ENCODE measurements around the gene ADAMTS19. TPM values are rescaled to one million over a fixed set of nuclear protein-coding genes. Genes with fewer than 3 reads are reported as not detected.

The ADAMTS19 gene, protein sequence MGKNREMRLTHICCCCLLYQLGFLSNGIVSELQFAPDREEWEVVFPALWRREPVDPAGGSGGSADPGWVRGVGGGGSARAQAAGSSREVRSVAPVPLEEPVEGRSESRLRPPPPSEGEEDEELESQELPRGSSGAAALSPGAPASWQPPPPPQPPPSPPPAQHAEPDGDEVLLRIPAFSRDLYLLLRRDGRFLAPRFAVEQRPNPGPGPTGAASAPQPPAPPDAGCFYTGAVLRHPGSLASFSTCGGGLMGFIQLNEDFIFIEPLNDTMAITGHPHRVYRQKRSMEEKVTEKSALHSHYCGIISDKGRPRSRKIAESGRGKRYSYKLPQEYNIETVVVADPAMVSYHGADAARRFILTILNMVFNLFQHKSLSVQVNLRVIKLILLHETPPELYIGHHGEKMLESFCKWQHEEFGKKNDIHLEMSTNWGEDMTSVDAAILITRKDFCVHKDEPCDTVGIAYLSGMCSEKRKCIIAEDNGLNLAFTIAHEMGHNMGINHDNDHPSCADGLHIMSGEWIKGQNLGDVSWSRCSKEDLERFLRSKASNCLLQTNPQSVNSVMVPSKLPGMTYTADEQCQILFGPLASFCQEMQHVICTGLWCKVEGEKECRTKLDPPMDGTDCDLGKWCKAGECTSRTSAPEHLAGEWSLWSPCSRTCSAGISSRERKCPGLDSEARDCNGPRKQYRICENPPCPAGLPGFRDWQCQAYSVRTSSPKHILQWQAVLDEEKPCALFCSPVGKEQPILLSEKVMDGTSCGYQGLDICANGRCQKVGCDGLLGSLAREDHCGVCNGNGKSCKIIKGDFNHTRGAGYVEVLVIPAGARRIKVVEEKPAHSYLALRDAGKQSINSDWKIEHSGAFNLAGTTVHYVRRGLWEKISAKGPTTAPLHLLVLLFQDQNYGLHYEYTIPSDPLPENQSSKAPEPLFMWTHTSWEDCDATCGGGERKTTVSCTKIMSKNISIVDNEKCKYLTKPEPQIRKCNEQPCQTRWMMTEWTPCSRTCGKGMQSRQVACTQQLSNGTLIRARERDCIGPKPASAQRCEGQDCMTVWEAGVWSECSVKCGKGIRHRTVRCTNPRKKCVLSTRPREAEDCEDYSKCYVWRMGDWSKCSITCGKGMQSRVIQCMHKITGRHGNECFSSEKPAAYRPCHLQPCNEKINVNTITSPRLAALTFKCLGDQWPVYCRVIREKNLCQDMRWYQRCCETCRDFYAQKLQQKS
- total RNA-seq: under 0.01 TPM in 1 of 2 replicates, not detected in the other

DNA sequence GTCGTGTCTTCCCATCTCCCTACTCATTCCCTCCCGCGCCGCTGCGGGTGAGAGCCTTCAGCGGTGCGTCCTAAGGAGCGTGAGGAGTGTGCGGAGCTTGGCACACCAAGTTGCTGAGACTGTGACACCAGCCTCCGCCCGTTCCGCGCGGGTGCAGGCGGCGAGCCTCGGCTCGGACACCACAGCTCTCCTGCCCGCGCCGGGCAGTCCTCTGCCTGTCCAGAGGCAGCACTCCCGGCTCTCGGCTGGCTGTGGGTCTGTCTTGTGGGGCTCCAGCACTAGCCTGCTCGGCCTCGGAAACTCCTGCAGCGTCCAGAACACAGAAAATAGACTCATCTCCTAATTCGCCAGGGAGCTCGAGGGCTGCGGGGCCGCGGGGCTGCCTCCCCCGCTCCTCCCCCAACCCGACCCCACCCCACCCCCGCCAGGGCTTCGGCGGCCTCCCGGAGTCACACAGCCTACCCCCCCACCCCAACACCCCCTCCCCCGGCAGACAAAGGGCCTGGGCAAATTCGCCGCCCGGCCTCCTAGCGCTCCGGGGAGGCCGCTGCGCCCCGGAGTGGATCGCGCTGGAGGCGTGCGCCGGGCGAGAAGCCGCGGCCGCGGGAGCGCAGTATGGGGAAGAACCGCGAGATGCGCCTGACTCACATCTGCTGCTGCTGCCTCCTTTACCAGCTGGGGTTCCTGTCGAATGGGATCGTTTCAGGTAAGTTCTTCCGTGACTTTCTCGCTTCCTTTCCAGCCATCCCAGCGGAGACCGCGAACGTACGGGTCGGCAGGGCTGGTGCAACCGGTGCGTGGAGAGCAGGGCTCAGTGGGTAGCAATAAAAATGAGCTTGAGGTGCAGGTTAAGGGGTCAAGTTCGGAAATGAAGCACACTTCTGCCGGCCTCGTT is at the start of gene ADAMTS19:
TSS of gene ADAMTS19 (plus strand) at position 522 of the 895 bp plus-strand sequence. CDS start at position 616, 94 bp downstream.

DNA sequence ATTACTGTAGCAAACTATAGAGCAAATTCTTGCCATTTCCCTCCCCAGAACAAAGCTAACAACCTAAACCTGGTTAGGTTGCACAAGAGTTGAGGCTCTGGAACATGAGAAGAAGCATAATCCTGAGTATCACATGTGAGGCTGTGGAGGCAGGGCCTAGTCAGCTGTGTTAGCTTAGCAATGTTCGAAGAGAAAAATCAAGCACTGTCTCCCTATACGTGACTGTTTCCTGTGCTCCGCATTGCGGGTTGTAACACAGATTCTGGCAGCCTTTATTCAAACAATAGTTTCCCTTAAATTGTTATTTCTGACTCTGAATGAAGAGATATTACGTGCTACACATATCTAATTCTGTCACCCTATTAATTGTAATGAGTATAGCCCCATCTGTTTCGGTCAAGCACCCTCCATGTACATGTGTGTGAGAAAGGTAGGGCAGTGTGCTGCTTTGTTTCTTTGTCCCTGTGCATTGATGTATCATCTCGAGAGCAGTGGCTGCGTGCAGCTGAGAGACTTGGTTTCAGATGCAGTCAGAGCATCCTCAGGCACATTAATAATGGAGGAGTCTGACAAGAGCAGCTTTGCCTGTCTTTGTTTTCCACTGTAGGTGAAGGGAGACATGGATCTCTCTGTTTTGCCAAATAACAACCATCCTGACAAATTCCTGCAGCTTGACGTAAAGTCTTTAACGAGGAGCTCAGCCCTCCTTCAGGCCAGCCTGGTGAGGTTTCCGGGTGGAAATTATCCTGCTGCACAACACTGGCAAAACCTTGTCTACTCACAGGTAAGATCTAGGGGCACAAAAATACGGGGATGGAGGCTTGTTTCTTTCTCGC is 287.7 kb downstream of the ADAMTS19 start, which contains the start of gene MINAR2:
TSS of gene MINAR2 (plus strand) at position 523 of the 836 bp plus-strand sequence. CDS start at position 620, 97 bp downstream.

